Esophagus muscularis mucosa (tissue), 3 donors: ENCODE results near the gene ENOX1.

Experiments
- POLR2A ChIP-seq: fragments of 450-650 bp; IDR thresholded peaks from one replicate; pipeline ENCODE4 v1.6.1; 2017; ENCODE audit warnings: antibody characterized with exemption, moderate library complexity, mild to moderate bottlenecking, low read depth
- POLR2AphosphoS5 ChIP-seq, 2 donors: sonication (generic); formaldehyde crosslinking; IDR thresholded peaks; one replicate each; pipeline ENCODE4 v1.6.1; 2017; ENCODE audit warnings: antibody characterized with exemption in 2 of 2
- TF ChIP-seq, protein P1 (sequence below), 3 experiments: fragments of 200-600 bp in 2 of 3; fragments of 450-650 bp in 1 of 3; sonication (generic) in 2 of 3; IDR thresholded peaks; one replicate each; pipeline ENCODE4 v1.5.1; 2017 to 2019; ENCODE audit warnings: antibody characterized with exemption in 3 of 3, mild to moderate bottlenecking in 2 of 3, moderate library complexity in 1 of 3

DNA sequence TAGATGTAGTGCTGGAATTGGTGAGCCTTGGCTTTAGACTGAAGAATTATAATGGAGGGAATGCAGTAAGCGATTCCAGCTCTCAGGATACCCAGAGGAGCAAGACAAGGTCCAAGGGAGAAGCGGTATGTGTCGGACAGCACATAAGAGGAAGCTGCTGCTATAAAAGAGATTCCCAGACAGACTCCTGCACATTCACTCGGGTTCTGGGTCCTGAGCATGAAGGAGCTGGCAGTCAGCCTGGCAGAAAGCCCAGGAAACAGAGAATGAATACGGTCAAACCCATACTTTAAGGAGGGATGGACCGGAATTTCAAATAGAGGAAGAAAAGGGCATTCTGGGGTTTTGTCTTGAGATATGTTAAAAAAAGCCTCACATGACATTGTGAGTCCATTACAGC is 455.1 kb downstream of the ENOX1 start:
- TF ChIP-seq, protein P1, sequence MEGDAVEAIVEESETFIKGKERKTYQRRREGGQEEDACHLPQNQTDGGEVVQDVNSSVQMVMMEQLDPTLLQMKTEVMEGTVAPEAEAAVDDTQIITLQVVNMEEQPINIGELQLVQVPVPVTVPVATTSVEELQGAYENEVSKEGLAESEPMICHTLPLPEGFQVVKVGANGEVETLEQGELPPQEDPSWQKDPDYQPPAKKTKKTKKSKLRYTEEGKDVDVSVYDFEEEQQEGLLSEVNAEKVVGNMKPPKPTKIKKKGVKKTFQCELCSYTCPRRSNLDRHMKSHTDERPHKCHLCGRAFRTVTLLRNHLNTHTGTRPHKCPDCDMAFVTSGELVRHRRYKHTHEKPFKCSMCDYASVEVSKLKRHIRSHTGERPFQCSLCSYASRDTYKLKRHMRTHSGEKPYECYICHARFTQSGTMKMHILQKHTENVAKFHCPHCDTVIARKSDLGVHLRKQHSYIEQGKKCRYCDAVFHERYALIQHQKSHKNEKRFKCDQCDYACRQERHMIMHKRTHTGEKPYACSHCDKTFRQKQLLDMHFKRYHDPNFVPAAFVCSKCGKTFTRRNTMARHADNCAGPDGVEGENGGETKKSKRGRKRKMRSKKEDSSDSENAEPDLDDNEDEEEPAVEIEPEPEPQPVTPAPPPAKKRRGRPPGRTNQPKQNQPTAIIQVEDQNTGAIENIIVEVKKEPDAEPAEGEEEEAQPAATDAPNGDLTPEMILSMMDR (IDR thresholded peaks at IDR 0.05), result no peak
- no peak for TF ChIP-seq POLR2AphosphoS5 (IDR thresholded peaks at IDR 0.05)
- TF ChIP-seq POLR2A, result no peak
